ENCODE measurements around the gene TPPP. TPM values are rescaled to one million over a fixed set of nuclear protein-coding genes. Genes with fewer than 3 reads are reported as not detected.

The TPPP gene
- total RNA-seq, 1 experiment from 2014 or later: 1.8 TPM

GRCh38 chr5:634191-634590 is 59.0 kb downstream of the TPPP start:
- Mint-ChIP-seq H3K4me1 (no peaks in the 10 kb centered on the region), H3K4me3 (no peak overlapping the region), H3K27me3 (ENCODE audit: low read depth) (no peaks in the 10 kb centered on the region), H3K27ac (no peak overlapping the region), H3K9me3 (no peaks in the 10 kb centered on the region), H3K36me3 (peaks cover 42% of the 10 kb centered on the region)
- CTCF ChIA-PET: no interaction called here
- DNase-seq (ENCODE audit: low spot score) (no peak), ATAC-seq (no peak)
- TF ChIP-seq PRDM15 (CRISPR knock-in tag; IDR thresholded peaks at IDR 0.05) (no peak), HMGA2 (CRISPR knock-in tag; IDR thresholded peaks at IDR 0.05) (no peak), SP1 (CRISPR knock-in tag; conservative IDR thresholded peaks at IDR 0.05) (no peak), AFF4 (CRISPR knock-in tag; IDR thresholded peaks at IDR 0.05; ENCODE audit: borderline replicate concordance) (no peak), MAX (CRISPR knock-in tag; IDR thresholded peaks at IDR 0.05) (no peak), CTCF (IDR thresholded peaks at IDR 0.05) (no peak), ZBTB21 (CRISPR knock-in tag; IDR thresholded peaks at IDR 0.05; ENCODE audit: borderline replicate concordance) (no peak), SOX15 (CRISPR knock-in tag; IDR thresholded peaks at IDR 0.05) (no peak), SMAD3 (CRISPR knock-in tag; IDR thresholded peaks at IDR 0.05; ENCODE audit: borderline replicate concordance) (no peak), FOXK1 (CRISPR knock-in tag; IDR thresholded peaks at IDR 0.05) (no peak), E2F5 (CRISPR knock-in tag; IDR thresholded peaks at IDR 0.05) (no peak), NFYB (CRISPR knock-in tag; conservative IDR thresholded peaks at IDR 0.05; ENCODE audit: low read depth) (no peak), JAZF1 (CRISPR knock-in tag; IDR thresholded peaks at IDR 0.05) (no peak), IRF1 (CRISPR knock-in tag; IDR thresholded peaks at IDR 0.05) (no peak)
- POLR2A ChIA-PET: no interaction called here

GRCh38 chr5:633501-633955 is 59.6 kb downstream of the TPPP start:
- H3K27ac Mint-ChIP-seq: no peak overlapping the region; the same call in 1 of the 2 replicates
- ATAC-seq (no peak), DNase-seq (ENCODE audit: low spot score) (no peak)
- ChIA-PET CTCF (no interaction called here), POLR2A (no interaction called here)
- no peaks in the 10 kb centered on the region for H3K27me3 Mint-ChIP-seq (ENCODE audit: low read depth)
- no peaks in the 10 kb centered on the region for H3K9me3 Mint-ChIP-seq
- peaks cover 46% of the 10 kb centered on the region for H3K36me3 Mint-ChIP-seq
- H3K4me3 Mint-ChIP-seq: no peak overlapping the region
- no peaks in the 10 kb centered on the region for H3K4me1 Mint-ChIP-seq
- TF ChIP-seq JUN (CRISPR knock-in tag; IDR thresholded peaks at IDR 0.05) (no peak), CREB1 (CRISPR knock-in tag; IDR thresholded peaks at IDR 0.05) (no peak), ZNF416 (CRISPR knock-in tag; IDR thresholded peaks at IDR 0.05) (no peak), STAT6 (CRISPR knock-in tag; conservative IDR thresholded peaks at IDR 0.05; ENCODE audit: low read depth) (no peak), ATF3 (CRISPR knock-in tag; conservative IDR thresholded peaks at IDR 0.05) (no peak), ZNF232 (CRISPR knock-in tag; IDR thresholded peaks at IDR 0.05) (no peak), EMX1 (CRISPR knock-in tag; IDR thresholded peaks at IDR 0.05) (no peak)
